Osteocyte (in vitro differentiated cells): ENCODE data around the gene ITCH. TPM values are rescaled to one million over a fixed set of nuclear protein-coding genes. Genes with fewer than 3 reads are reported as not detected.
"Not testable (repeated sequence)": the region's sequence is repeated elsewhere in the genome, so short reads cannot be mapped to it uniquely, and the experiment has no call there.

Experiments
- DNase-seq: peaks from one replicate; pipeline ENCODE4 v3.0.0; 2021; ENCODE audit warnings: mixed read lengths; ENCODE audit not compliant: unreplicated experiment; ENCODE audit errors: extremely low spot score
- H3K27ac Mint-ChIP-seq: one replicate; pipeline ENCODE4 v1.8.0; 2021; ENCODE audit warnings: mild to moderate bottlenecking, mixed read lengths; ENCODE audit not compliant: unreplicated experiment
- H3K27me3 Mint-ChIP-seq: one replicate; pipeline ENCODE4 v1.8.0; 2021; ENCODE audit warnings: mixed read lengths; ENCODE audit not compliant: unreplicated experiment
- H3K36me3 Mint-ChIP-seq: one replicate; pipeline ENCODE4 v1.8.0; 2021; ENCODE audit warnings: mixed read lengths; ENCODE audit not compliant: unreplicated experiment
- H3K4me1 Mint-ChIP-seq: one replicate; pipeline ENCODE4 v1.8.0; 2021; ENCODE audit warnings: mixed read lengths; ENCODE audit not compliant: unreplicated experiment
- H3K4me3 Mint-ChIP-seq: one replicate; pipeline ENCODE4 v1.8.0; 2021; ENCODE audit warnings: mild to moderate bottlenecking, moderate library complexity, mixed read lengths; ENCODE audit not compliant: unreplicated experiment
- H3K9me3 Mint-ChIP-seq: one replicate; pipeline ENCODE4 v1.8.0; 2021; ENCODE audit warnings: mixed read lengths; ENCODE audit not compliant: unreplicated experiment
- total RNA-seq: library from RNA; stranded (reverse); gene quantifications from 2 replicates; pipeline ENCODE4 v1.2.1, GENCODE V29; 2021
- TF ChIP-seq, protein P1 (sequence below): fragments of 200-600 bp; sonication (generic); IDR thresholded peaks from 2 replicates; pipeline ENCODE4 v1.5.0; 2021; ENCODE audit warnings: antibody characterized with exemption, mild to moderate bottlenecking, moderate library complexity

The ITCH gene
- total RNA-seq, 1 donor from 2014 or later: 55.4 TPM

- Mint-ChIP-seq H3K27me3 (no peaks in the 10 kb centered on the region), H3K36me3 (no peaks in the 10 kb centered on the region), H3K27ac (no peak overlapping the region), H3K4me3 (no peak overlapping the region), H3K9me3 (no peaks in the 10 kb centered on the region), H3K4me1 (peaks cover 5% of the 10 kb centered on the region)
- TF ChIP-seq, protein P1, sequence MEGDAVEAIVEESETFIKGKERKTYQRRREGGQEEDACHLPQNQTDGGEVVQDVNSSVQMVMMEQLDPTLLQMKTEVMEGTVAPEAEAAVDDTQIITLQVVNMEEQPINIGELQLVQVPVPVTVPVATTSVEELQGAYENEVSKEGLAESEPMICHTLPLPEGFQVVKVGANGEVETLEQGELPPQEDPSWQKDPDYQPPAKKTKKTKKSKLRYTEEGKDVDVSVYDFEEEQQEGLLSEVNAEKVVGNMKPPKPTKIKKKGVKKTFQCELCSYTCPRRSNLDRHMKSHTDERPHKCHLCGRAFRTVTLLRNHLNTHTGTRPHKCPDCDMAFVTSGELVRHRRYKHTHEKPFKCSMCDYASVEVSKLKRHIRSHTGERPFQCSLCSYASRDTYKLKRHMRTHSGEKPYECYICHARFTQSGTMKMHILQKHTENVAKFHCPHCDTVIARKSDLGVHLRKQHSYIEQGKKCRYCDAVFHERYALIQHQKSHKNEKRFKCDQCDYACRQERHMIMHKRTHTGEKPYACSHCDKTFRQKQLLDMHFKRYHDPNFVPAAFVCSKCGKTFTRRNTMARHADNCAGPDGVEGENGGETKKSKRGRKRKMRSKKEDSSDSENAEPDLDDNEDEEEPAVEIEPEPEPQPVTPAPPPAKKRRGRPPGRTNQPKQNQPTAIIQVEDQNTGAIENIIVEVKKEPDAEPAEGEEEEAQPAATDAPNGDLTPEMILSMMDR: no peak
- DNase-seq: no peak
Measured at GRCh38 chr20:34337982-34338726, 24.9 kb upstream of the ITCH start.

GRCh38 chr20:34340726-34341125 lies 22.3 kb upstream of the ITCH start:
- not testable (repeated sequence) for DNase-seq, H3K27me3 Mint-ChIP-seq, H3K9me3 Mint-ChIP-seq, H3K27ac Mint-ChIP-seq, H3K4me1 Mint-ChIP-seq, H3K4me3 Mint-ChIP-seq, H3K36me3 Mint-ChIP-seq

DNA sequence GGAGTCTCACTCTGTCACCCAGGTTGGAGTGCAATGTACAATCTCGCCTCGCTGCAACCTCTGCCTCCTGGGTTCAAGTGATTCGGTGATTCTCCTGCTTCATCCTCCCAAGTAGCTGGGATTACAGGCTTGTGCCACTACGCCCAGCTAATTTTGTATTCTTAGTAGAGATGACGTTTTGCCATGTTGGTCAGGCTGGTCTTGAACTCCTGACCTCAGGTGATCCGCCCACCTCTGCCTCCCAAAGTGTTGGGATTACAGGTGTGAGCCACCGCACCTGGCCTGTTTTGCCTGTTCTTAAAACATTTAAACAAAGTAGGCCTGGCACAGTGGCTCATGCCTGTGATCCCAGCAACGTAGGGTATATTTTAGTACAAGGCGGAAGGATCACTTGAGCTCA lies 21.9 kb upstream of the ITCH start:
- H3K36me3 Mint-ChIP-seq, H3K27ac Mint-ChIP-seq, H3K9me3 Mint-ChIP-seq, H3K4me1 Mint-ChIP-seq, H3K27me3 Mint-ChIP-seq, H3K4me3 Mint-ChIP-seq, DNase-seq: not testable (repeated sequence)

DNA sequence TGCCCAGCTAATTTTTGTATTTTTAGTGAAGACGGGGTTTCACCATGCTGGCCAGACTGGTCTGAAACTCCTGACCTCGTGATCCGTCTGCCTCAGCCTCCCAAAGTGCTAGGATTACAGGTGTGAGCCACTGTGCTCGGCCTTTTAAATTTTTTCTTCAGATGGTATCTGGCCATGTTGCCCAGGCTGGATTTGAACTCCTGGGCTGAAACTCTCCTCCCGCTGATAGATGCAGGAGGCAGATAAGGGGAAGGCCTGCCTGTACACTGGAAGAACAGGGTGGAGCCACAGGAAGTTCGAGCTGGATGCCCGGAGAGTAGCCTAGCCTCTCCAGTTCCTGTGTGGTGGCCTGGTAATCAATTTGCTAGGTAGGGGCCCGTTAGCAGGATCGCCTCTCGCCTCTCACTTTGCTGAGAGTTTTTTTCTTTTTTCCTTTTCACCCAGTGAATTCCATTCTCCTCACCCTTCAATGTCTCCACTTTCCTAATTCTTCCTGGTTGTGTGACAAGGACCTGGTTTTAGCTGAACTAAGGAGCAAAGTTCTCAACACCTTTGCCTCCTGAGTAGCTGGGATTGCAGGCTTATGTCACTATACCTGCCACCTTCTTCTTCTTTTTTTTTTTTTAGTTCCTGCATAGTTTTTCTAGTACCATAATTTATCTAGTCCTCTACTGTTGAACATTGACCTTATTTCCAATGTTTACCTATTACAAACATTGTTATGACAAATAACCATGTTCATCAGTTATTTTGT lies 19.4 kb upstream of the ITCH start:
- Mint-ChIP-seq H3K27me3 (no peaks in the 10 kb centered on the region), H3K4me3 (no peak overlapping the region), H3K9me3 (no peaks in the 10 kb centered on the region), H3K4me1 (peaks cover 1% of the 10 kb centered on the region), H3K36me3 (no peaks in the 10 kb centered on the region), H3K27ac (no peak overlapping the region)
- TF ChIP-seq, protein P1: no peak
- DNase-seq: no peak

GRCh38 chr20:34344238-34344637 lies 18.8 kb upstream of the ITCH start:
- TF ChIP-seq, protein P1: no peak
- DNase-seq: no peak
- Mint-ChIP-seq H3K27ac (no peak overlapping the region), H3K4me1 (peaks cover 1% of the 10 kb centered on the region), H3K4me3 (no peak overlapping the region), H3K27me3 (no peaks in the 10 kb centered on the region), H3K36me3 (no peaks in the 10 kb centered on the region), H3K9me3 (no peaks in the 10 kb centered on the region)

- Mint-ChIP-seq H3K27ac (no peak overlapping the region), H3K9me3 (no peaks in the 10 kb centered on the region), H3K4me3 (no peak overlapping the region), H3K4me1 (peaks cover 1% of the 10 kb centered on the region), H3K36me3 (no peaks in the 10 kb centered on the region), H3K27me3 (no peaks in the 10 kb centered on the region)
- TF ChIP-seq, protein P1: no peak
- no peak for DNase-seq
Measured at GRCh38 chr20:34345402-34345736, 17.7 kb upstream of the ITCH start.

GRCh38 chr20:34345839-34346532 lies 17.1 kb upstream of the ITCH start:
- not testable (repeated sequence) for DNase-seq, H3K36me3 Mint-ChIP-seq, H3K4me3 Mint-ChIP-seq, H3K4me1 Mint-ChIP-seq, H3K9me3 Mint-ChIP-seq, H3K27ac Mint-ChIP-seq, H3K27me3 Mint-ChIP-seq

- H3K4me3 Mint-ChIP-seq, H3K9me3 Mint-ChIP-seq, H3K36me3 Mint-ChIP-seq, H3K27ac Mint-ChIP-seq, DNase-seq, H3K4me1 Mint-ChIP-seq, H3K27me3 Mint-ChIP-seq: not testable (repeated sequence)
Measured at GRCh38 chr20:34346533-34346865, 16.6 kb upstream of the ITCH start.
